GM21737 (cell line): ENCODE measurements around the gene MBP.
"Not testable (repeated sequence)": the region's sequence is repeated elsewhere in the genome, so short reads cannot be mapped to it uniquely, and the experiment has no call there.

Experiments
- ATAC-seq: cut with Tn5 transposase; IDR thresholded peaks from one replicate; pipeline ENCODE4 v1.9.1; 2021; ENCODE audit warnings: mild to moderate bottlenecking, moderate library complexity; ENCODE audit not compliant: unreplicated experiment

Gene MBP

DNA sequence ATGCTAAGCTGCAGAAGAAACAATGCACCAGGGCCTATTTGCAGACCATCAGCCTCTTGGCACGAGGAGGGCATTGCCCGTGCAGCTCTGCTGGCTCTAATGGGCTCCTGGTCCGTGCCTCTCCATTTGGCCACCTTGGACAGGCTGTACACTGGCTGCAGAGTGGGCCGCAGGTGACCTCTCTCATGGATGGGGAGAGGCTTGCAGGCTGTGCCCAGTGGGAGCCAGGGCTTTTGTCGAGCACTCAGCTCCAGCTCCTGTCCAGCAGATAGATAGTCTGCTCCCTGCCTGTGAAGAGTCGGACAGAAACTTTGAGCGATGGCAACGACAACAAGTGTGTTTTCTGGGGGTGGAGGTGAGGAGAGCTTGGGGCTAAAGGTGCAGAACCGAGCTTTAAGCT, 100.9 kb downstream of the MBP start:
- no peak for ATAC-seq

- ATAC-seq, result no peak
Measured at GRCh38 chr18:77030201-77030600, 102.4 kb downstream of the MBP start.

- no peak for ATAC-seq
Measured at GRCh38 chr18:77025831-77026363, 106.7 kb downstream of the MBP start.

- no peak for ATAC-seq
Measured at GRCh38 chr18:77025123-77025522, 107.5 kb downstream of the MBP start.

- no peak for ATAC-seq
Measured at GRCh38 chr18:77024476-77024875, 108.1 kb downstream of the MBP start.

- peak; percentile 54 for ATAC-seq
Measured at GRCh38 chr18:77023102-77023782, 109.3 kb downstream of the MBP start.

DNA sequence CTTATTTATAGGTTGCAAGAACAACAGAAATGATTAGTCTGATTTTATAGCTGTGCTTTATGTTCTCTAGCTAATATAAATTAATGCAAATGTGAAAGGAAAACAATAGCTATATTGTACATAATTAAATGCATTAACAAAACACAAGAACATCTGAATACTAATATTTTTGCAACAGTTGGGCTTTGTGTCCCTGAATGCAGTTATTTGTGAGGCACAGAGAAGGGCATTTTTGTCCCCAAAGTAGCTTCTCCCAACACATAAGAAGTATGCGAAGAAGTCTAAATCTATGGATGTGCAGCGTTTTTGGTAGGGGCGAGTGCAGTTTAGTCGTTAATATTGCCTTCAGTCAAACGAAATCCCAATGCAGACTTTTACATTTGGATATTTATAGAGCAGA, 110.0 kb downstream of the MBP start:
- no peak for ATAC-seq

GRCh38 chr18:77022116-77022515, 110.5 kb downstream of the MBP start:
- no peak for ATAC-seq

DNA sequence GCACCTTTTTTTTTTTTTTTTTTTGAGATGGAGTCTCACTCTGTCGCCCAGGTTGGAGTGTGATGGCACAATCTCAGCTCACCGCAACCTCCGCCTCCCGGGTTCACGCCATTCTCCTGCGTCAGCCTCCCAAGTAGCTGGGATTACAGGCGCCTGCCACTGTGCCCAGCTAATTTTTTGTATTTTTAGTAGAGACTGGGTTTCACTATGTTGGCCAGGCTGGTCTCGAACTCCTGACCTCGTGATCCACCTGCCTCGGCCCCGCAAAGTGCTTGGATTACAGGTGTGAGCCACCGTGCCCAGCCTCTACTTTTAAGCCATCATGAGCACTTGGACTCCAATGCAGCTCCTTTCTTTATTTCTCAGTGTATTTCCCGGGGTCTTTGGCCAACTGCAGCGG, 111.1 kb downstream of the MBP start:
- not testable (repeated sequence) for ATAC-seq

DNA sequence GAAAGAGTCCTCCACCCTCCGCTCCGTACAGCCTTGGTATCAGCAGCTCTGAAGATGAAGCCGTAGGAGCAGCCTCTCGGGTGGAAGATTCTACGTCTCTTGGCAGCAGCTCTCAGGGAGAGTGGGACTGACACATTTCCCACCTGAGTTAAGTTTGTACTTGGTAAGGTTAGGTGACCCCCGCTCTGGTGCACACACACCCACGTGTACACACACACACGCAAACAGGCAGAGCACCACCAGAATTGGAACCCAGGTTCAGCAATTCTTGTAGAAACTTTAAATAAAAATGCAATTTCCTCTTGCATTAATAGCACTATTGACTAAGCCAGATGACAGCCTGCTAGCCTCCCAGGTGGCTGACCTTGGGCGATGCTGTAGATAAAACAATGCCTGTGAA, 111.5 kb downstream of the MBP start:
- ATAC-seq, result no peak

DNA sequence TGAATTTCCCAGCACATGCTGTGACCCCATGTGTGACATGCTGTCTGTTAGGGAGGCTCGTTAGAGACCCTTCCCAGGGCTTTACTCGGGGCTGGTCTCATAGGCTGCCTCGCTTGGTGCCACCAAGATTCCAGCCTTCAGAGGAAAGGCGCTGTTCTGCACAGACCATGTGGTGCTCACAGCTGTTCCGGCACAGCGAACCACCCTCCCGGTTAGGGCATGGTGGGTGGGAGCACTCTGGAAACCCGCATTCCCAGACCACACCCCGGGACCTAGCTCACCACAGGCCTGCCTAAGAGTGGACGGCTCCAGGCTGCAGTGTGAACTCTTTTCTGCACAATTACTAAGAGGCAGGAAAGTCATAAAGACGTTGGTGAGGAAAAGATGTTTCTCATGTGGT, 112.0 kb downstream of the MBP start:
- ATAC-seq, result no peak

DNA sequence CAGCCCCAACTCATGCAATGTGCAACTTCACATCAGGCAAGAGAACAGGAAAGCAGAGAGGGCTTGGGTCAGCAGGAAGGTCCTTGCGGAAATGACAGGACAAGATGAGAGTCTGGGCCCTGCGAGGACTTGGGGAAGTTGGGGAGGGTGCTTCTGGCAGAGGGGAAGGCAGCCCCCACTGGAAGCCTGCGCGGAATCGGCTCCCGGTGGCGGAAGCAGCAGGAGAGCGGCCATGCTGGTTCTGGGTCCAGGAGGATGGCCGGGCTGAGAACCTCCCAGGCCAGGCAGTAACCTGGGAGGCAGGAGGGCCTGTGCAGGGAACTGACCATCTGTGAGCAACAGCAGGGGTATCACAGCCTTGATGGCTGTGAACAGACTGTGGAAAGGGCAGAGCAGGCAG, 112.9 kb downstream of the MBP start:
- no peak for ATAC-seq

- not testable (repeated sequence) for ATAC-seq
Measured at GRCh38 chr18:77018650-77019049, 113.9 kb downstream of the MBP start.

DNA sequence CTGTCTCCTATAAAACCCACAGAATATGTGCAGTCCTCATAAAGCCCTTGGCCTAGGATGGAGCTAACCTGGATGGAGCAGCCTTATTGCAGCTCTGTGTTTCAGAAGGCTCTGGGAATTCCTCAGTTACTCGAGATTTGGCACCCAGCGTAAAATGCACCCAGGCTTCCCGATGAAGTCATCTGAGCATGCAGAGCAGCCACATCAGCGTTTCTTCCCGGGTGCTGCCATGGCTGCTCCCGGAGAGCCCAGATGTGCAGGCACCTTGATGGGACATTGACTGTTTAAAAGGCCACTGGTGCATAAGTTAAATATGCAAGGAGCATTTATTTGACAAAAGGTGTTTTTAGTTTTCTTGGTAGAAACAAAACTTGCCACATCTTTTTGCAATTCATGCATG, 115.2 kb downstream of the MBP start:
- ATAC-seq, result no peak

GRCh38 chr18:77016936-77017335, 115.6 kb downstream of the MBP start:
- no peak for ATAC-seq

DNA sequence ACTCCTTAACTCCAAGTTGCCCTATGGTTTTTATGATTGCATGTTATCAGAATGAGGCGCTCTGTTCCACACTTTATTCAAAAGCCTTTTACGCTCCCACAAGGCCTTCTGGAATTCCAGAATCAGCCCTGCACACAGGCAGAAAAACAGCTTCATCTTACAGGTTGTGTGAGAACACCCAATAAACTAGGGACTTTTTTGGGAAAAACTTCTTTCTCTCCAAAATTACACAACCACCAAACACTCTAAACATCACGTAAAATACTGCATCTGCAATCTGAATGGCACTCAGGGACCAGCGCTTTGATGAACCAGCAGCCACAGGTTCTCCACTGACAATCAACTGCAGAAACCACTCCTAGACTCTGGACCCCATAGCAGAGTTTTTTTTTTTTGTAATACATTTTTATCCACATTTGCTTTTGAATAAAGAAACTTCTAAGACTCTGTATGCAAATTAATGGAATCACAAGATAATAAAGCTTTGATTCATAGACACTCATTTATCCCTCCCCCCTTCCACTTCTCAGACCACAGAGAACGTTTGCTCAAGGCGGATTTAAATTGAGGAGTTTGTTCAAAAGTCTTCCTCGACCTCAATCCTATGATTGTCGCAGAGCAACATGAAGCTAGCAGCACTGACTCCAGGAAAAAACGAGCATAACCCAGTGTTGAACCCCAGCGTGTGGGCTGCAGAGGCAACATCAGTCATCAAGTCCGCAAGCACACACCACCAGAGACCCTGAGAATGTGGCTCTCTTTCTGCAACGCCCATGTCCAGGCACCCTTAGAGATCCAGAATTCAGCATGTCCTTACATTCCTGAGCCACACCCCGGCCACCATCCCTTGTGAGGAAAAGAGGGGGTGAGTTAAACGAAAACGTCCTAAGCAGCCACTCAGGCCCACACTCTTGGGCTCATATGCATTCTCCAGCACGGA, 116.5 kb downstream of the MBP start:
- no peak for ATAC-seq

GRCh38 chr18:77015169-77015568, 117.4 kb downstream of the MBP start:
- no peak for ATAC-seq

DNA sequence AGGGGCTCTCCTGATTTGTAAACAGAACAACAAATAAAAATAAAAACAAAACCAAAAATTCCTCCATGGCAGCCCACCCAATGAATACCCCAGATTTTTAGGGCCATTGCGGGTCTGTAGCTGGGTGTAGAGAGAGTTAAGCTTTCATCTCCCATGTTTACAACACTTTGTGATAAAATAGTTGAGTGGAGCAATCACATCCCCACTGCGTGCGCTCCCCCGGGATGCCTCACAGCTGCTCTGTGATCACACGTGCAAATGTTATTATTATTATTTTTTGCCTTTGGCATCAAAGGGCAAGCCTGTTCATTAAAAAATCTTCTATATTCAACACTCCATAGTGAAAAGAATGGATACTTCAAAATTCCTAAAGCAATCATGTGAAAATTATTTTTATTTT, 118.0 kb downstream of the MBP start:
- no peak for ATAC-seq

- no peak for ATAC-seq
Measured at GRCh38 chr18:77013811-77014521, 118.6 kb downstream of the MBP start.

DNA sequence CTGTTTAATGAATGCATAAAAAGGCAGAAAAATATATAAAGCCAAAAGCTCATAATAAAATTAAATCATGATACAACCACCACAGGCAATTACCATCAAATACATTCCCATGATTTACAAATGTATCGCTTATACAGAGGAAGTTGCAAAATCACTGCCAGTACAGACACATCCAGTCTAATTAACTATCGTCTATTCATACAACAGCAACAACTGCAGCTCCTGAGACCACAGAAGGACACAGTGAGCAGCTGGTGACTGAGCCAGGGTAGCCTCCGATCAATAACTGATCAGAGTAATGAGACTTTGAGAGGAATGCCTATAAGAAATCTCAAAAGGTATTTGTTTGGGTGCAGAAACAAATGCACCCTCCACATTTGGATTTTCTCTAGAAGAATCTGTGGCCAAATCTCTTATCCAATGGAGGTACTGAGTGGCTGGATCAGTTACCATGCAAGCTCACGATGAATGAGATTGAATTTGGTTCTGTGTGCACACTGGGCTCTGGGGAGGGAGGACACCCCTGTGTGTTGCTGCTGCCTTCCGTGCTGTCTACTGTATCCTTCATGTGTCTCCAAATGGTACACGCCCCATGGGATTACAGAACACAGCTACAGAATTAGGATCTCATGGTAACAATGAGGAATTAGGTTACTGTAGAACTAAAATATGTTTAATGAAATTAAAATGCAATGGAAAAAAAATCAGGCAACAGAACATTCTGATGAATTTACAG, 119.6 kb downstream of the MBP start:
- ATAC-seq, result no peak

- no peak for ATAC-seq
Measured at GRCh38 chr18:77012120-77012519, 120.5 kb downstream of the MBP start.
